Measurements from ENCODE around the gene MT1HL1. TPM values are rescaled to one million over a fixed set of nuclear protein-coding genes. Genes with fewer than 3 reads are reported as not detected.

MT1HL1 gene
- total RNA-seq, 1 experiment from 2014 or later: not detected

DNA sequence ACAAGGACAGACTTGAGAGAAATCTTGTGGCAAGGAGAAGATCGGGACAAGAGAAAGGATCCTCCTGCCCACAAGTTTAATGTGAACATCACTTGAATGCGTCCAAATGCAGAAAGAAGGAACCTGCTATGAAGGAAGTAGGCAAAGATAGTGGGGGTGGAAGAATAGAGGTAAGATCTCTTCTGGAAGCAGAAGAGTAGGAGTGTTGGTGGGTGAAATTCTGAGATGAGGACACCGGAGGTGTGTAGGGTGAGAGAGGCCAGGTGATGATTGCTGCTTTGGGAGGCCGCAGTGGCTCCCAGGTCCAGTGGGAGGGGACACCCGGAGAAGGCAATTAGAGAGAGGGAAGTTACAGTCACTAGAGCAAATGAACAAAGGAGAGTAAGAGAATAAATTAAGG, 44.6 kb upstream of the MT1HL1 start:
- no TSS peak for BruUV-seq (replicated peaks)
- Histone ChIP-seq H3K36me3 (ENCODE audit: insufficient read depth, low read length, poor library complexity, severe bottlenecking) (no peaks in the 10 kb centered on the region), H3K27me3 (replicated peaks; ENCODE audit: insufficient read depth, low read depth, low read length, poor library complexity) (no peaks in the 10 kb centered on the region), H3K4me1 (ENCODE audit: insufficient read depth, low read length, poor library complexity, severe bottlenecking) (no peaks in the 10 kb centered on the region), H3K27ac (ENCODE audit: low read depth, low read length, poor library complexity, severe bottlenecking) (no peak overlapping the region), H3K9me3 (ENCODE audit: low read depth, low read length, poor library complexity, severe bottlenecking) (no peaks in the 10 kb centered on the region), H3K4me3 (ENCODE audit: low read depth, low read length, poor library complexity, severe bottlenecking) (no peak overlapping the region)
- no peak for DNase-seq (ENCODE audit: low spot score)
- intact Hi-C loops (cut with micrococcal nuclease; ENCODE audit: unreplicated experiment): loop anchor here (10.0 kb wide), 2 partner anchors 336 to 506 kb away; no protein-coding TSS in a partner anchor
- ChIA-PET CTCF (no interaction called here), POLR2A (ENCODE audit: low non-redundant PET) (no interaction called here)
- TF ChIP-seq, protein P1, sequence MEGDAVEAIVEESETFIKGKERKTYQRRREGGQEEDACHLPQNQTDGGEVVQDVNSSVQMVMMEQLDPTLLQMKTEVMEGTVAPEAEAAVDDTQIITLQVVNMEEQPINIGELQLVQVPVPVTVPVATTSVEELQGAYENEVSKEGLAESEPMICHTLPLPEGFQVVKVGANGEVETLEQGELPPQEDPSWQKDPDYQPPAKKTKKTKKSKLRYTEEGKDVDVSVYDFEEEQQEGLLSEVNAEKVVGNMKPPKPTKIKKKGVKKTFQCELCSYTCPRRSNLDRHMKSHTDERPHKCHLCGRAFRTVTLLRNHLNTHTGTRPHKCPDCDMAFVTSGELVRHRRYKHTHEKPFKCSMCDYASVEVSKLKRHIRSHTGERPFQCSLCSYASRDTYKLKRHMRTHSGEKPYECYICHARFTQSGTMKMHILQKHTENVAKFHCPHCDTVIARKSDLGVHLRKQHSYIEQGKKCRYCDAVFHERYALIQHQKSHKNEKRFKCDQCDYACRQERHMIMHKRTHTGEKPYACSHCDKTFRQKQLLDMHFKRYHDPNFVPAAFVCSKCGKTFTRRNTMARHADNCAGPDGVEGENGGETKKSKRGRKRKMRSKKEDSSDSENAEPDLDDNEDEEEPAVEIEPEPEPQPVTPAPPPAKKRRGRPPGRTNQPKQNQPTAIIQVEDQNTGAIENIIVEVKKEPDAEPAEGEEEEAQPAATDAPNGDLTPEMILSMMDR (conservative IDR thresholded peaks at IDR 0.05; ENCODE audit: low read depth, low read length): no peak
- no peak for TF ChIP-seq EZH2 (IDR thresholded peaks at IDR 0.05; ENCODE audit: borderline replicate concordance, low read depth, low read length, poor library complexity, severe bottlenecking)

DNA sequence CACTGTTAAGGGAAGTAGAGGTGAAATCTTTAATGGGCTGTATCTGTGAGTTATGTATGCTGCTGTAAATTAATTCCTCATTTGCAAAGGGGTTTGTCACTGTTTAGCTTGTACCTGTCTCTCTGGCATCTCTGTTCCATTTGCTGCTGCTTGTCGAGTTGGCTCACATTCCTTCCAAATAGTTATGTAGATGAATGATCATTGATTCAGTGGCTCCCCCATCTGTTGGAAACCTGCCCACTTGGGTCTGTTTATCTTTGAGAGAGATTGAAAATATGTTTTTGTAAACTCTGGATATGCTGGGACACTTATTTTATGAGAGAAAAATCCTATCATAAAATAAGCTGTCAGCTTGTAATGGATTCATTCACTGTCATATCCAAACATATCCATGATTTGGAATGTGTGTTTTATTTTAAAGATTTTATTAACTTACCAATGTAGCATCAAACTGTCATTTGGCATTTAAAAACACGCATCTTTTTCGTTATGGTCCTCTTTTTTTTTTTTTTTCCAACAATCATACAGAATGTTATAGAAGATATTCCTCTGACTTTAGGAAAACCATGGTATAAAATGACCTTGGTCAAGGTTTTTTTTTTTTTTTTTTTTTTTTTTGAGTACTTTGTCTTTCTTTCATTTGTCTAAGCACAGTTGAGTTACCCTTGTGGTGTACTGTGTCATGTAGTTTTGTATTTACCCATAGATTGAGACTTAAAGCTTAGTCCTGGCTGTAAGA, 41.2 kb upstream of the MT1HL1 start:
- BruUV-seq (replicated peaks): no TSS peak

DNA sequence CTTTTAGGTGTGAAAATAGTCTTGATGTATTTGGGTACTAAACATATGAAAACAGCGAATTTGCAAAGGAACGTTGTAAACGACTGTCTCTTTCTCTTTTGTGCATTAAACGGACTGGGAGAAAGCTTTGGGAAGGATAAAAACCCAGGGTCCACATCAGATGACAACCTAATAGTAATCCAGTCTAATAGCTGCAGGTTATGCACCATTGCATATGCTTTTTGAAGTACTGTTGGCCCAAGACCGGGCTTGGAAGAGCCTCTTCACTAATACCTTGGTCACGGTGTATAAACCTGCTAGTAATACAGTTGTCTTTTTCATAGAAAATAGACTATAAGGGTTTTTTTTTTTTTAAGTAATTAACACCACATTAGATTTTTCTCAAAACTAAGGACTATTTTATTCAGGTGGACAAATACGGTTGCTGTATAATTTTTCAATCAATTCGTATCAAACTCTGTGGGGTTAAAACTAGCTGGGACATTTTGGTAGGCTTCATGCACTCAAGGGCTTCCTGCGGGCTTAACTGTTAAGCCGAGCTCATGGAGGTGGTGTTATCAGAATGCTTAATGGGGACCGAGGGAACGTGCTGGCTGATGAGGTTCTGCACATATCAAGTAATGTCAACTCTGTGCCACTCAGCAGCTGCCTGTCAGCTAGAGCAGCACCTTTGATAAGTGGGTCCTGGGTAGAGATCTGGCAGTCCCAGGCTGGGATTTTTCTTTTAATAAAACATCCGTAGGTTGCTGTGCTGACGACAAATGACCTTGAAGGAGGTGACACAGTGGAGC, 39.8 kb upstream of the MT1HL1 start:
- intact Hi-C loops (cut with micrococcal nuclease; ENCODE audit: unreplicated experiment): loop anchor here (10.0 kb wide), 2 partner anchors 341 to 511 kb away; no protein-coding TSS in a partner anchor
- Histone ChIP-seq H3K36me3 (ENCODE audit: insufficient read depth, low read length, poor library complexity, severe bottlenecking) (no peaks in the 10 kb centered on the region), H3K4me3 (ENCODE audit: low read depth, low read length, poor library complexity, severe bottlenecking) (no peak overlapping the region), H3K27ac (ENCODE audit: low read depth, low read length, poor library complexity, severe bottlenecking) (no peak overlapping the region), H3K4me1 (ENCODE audit: insufficient read depth, low read length, poor library complexity, severe bottlenecking) (no peaks in the 10 kb centered on the region), H3K9me3 (ENCODE audit: low read depth, low read length, poor library complexity, severe bottlenecking) (no peaks in the 10 kb centered on the region), H3K27me3 (replicated peaks; ENCODE audit: insufficient read depth, low read depth, low read length, poor library complexity) (peaks cover 4% of the 10 kb centered on the region)
- TF ChIP-seq, protein P1 (conservative IDR thresholded peaks at IDR 0.05; ENCODE audit: low read depth, low read length): no peak
- no peak for TF ChIP-seq EZH2 (IDR thresholded peaks at IDR 0.05; ENCODE audit: borderline replicate concordance, low read depth, low read length, poor library complexity, severe bottlenecking)
- POLR2A ChIA-PET (ENCODE audit: low non-redundant PET): no interaction called here
- CTCF ChIA-PET: no interaction called here
- DNase-seq (ENCODE audit: low spot score): no peak
- BruUV-seq (replicated peaks): TSS peak; percentile 29

More for the DNA sequence above, 41.2 kb upstream of the MT1HL1 start:
- intact Hi-C loops (cut with micrococcal nuclease; ENCODE audit: unreplicated experiment): loop anchor here (10.0 kb wide), 2 partner anchors 339 to 509 kb away; no protein-coding TSS in a partner anchor
- ChIA-PET CTCF (no interaction called here), POLR2A (ENCODE audit: low non-redundant PET) (no interaction called here)
- Histone ChIP-seq H3K4me3 (ENCODE audit: low read depth, low read length, poor library complexity, severe bottlenecking) (no peak overlapping the region), H3K9me3 (ENCODE audit: low read depth, low read length, poor library complexity, severe bottlenecking) (no peaks in the 10 kb centered on the region), H3K27ac (ENCODE audit: low read depth, low read length, poor library complexity, severe bottlenecking) (no peak overlapping the region), H3K27me3 (replicated peaks; ENCODE audit: insufficient read depth, low read depth, low read length, poor library complexity) (peaks cover 4% of the 10 kb centered on the region), H3K4me1 (ENCODE audit: insufficient read depth, low read length, poor library complexity, severe bottlenecking) (no peaks in the 10 kb centered on the region), H3K36me3 (ENCODE audit: insufficient read depth, low read length, poor library complexity, severe bottlenecking) (no peaks in the 10 kb centered on the region)
- DNase-seq (ENCODE audit: low spot score): no peak
- TF ChIP-seq, protein P1 (conservative IDR thresholded peaks at IDR 0.05; ENCODE audit: low read depth, low read length): no peak
- no peak for TF ChIP-seq EZH2 (IDR thresholded peaks at IDR 0.05; ENCODE audit: borderline replicate concordance, low read depth, low read length, poor library complexity, severe bottlenecking)
